Smooth muscle cell (in vitro differentiated cells): ENCODE data around the gene ARHGEF10L. TPM values are rescaled to one million over a fixed set of nuclear protein-coding genes. Genes with fewer than 3 reads are reported as not detected.

Source experiments
- DNase-seq: peaks from one replicate; lab custom pipeline; 2025; ENCODE audit not compliant: unreplicated experiment; lab: John Stamatoyannopoulos, UW
- H2AFZ ChIP-seq: fragments of 200-600 bp; sonication (generic); 2 replicates; pipeline ENCODE4 v1.6.0; 2016; ENCODE audit warnings: antibody characterized with exemption, low read depth, mild to moderate bottlenecking
- H3F3A ChIP-seq: fragments of 200-600 bp; sonication (generic); 2 replicates; pipeline ENCODE4 v1.6.0; 2017; ENCODE audit warnings: antibody characterized with exemption, low read depth
- H3K27ac ChIP-seq: fragments of 200-600 bp; sonication (generic); 2 replicates; pipeline ENCODE4 v1.5.1; 2016; ENCODE audit warnings: low read depth, mild to moderate bottlenecking
- H3K27me3 ChIP-seq: fragments of 200-600 bp; sonication (generic); 2 replicates; pipeline ENCODE4 v1.6.1; 2016; ENCODE audit warnings: low read depth, mild to moderate bottlenecking
- H3K36me3 ChIP-seq: fragments of 200-600 bp; sonication (generic); 2 replicates; pipeline ENCODE4 v1.5.1; 2016; ENCODE audit warnings: low read depth
- H3K4me1 ChIP-seq: fragments of 200-600 bp; sonication (generic); 2 replicates; pipeline ENCODE4 v1.5.1; 2016; ENCODE audit warnings: low read depth
- H3K4me2 ChIP-seq: fragments of 200-600 bp; sonication (generic); 2 replicates; pipeline ENCODE4 v1.6.0; 2016; ENCODE audit warnings: mild to moderate bottlenecking
- H3K4me3 ChIP-seq: fragments of 200-600 bp; sonication (generic); 2 replicates; pipeline ENCODE4 v1.5.1; 2016; ENCODE audit warnings: mild to moderate bottlenecking
- H3K79me2 ChIP-seq: fragments of 200-600 bp; sonication (generic); 2 replicates; pipeline ENCODE4 v1.6.0; 2016; ENCODE audit warnings: low read depth, mild to moderate bottlenecking
- H3K9ac ChIP-seq: fragments of 200-600 bp; sonication (generic); 2 replicates; pipeline ENCODE4 v1.6.0; 2016; ENCODE audit warnings: low read depth
- H3K9me3 ChIP-seq: fragments of 200-600 bp; sonication (generic); replicated peaks from 2 replicates; pipeline ENCODE4 v1.5.1; 2016; ENCODE audit warnings: low read depth
- H4K20me1 ChIP-seq: fragments of 200-600 bp; sonication (generic); 2 replicates; pipeline ENCODE4 v1.6.0; 2016; ENCODE audit warnings: low read depth
- WGBS: methylation state at CpG from one replicate; pipeline ENCODE4 v1.1.7; 2016; ENCODE audit warnings: low lambda C conversion rate; 5-methylcytosine and 5-hydroxymethylcytosine counted together
- polyA plus RNA-seq: library from polyadenylated mRNA; unstranded; fragments of >200 nt; fragmentation: Nextera tagmentation; extraction: Ambion mirVana; gene quantifications from 2 replicates; pipeline ENCODE4 v1.2.1, GENCODE V29; 2016
- total RNA-seq: library from RNA; depleted of rRNA; stranded (reverse); fragments of >200 nt; gene quantifications from 2 replicates; pipeline ENCODE4 v1.2.3, GENCODE V29; 2014
- TF ChIP-seq, protein P1 (sequence below): fragments of 200-600 bp; sonication (generic); IDR thresholded peaks from 2 replicates; pipeline ENCODE4 v1.5.1; 2017; ENCODE audit warnings: borderline replicate concordance, mild to moderate bottlenecking, antibody characterized with exemption; ENCODE audit not compliant: insufficient read depth, poor library complexity, severe bottlenecking

ARHGEF10L gene
- total and polyA plus RNA-seq, 2 experiments from 2014 or later = 6.6 to 13.7 TPM

DNA sequence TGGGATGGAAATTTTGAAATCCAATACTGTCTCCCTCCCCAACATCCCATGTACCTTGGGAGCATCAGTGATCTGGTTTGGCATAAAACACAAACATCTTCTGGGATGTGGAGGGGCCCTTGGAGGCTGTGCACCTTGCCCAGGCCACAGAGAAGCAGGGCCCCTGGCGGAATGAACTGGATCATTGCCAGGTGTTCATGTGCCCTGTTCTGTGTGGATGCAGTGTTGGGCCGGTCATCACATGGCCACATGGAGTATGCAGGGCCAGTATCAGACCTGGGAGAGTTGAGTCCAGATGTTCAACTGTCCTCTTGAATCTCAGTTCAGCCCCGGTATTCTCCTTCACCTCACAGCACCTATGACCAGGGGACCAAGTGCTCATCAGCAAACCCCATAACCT is 26.9 kb downstream of the ARHGEF10L start:
- Histone ChIP-seq H3K27ac (no peak overlapping the region), H3K9me3 (no peaks in the 10 kb centered on the region), H3K4me2 (no peak overlapping the region), H3K79me2 (peaks cover 15% of the 10 kb centered on the region), H3F3A (no peaks in the 10 kb centered on the region), H3K36me3 (no peaks in the 10 kb centered on the region), H3K4me3 (no peak overlapping the region), H3K4me1 (peaks cover 31% of the 10 kb centered on the region), H3K9ac (no peak overlapping the region), H2AFZ (no peak overlapping the region), H3K27me3 (no peaks in the 10 kb centered on the region), H4K20me1 (peaks cover 88% of the 10 kb centered on the region)
- WGBS = 88% methylated on average over 3 of the region's 3 CpGs
- TF ChIP-seq, protein P1, sequence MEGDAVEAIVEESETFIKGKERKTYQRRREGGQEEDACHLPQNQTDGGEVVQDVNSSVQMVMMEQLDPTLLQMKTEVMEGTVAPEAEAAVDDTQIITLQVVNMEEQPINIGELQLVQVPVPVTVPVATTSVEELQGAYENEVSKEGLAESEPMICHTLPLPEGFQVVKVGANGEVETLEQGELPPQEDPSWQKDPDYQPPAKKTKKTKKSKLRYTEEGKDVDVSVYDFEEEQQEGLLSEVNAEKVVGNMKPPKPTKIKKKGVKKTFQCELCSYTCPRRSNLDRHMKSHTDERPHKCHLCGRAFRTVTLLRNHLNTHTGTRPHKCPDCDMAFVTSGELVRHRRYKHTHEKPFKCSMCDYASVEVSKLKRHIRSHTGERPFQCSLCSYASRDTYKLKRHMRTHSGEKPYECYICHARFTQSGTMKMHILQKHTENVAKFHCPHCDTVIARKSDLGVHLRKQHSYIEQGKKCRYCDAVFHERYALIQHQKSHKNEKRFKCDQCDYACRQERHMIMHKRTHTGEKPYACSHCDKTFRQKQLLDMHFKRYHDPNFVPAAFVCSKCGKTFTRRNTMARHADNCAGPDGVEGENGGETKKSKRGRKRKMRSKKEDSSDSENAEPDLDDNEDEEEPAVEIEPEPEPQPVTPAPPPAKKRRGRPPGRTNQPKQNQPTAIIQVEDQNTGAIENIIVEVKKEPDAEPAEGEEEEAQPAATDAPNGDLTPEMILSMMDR = no peak
- DNase-seq = no peak

DNA sequence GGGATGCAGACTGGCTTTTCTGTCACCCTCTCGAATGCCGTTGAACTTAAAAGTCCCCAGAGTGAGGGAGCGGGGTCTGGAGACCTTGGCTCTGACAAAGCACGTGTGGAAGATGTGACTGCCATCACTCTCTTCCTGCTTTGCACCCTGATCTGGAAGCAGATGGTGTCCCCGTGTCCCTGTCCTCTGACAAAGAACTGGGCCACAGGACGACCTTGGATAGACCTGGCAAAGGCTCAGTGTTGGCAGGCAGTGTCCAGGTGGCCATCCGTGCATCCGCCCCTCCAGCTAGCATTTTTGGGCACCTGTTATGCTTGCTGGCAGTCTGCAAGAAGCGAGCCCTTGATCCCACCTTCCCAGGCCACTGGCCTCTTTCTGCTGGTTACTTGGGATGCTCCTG is 27.4 kb downstream of the ARHGEF10L start:
- Histone ChIP-seq H3K36me3 (no peaks in the 10 kb centered on the region), H2AFZ (no peak overlapping the region), H3K9ac (no peak overlapping the region), H4K20me1 (peaks cover 88% of the 10 kb centered on the region), H3K4me2 (no peak overlapping the region), H3K27me3 (no peaks in the 10 kb centered on the region), H3K4me3 (no peak overlapping the region), H3F3A (no peaks in the 10 kb centered on the region), H3K4me1 (peaks cover 31% of the 10 kb centered on the region), H3K9me3 (no peaks in the 10 kb centered on the region), H3K79me2 (peaks cover 20% of the 10 kb centered on the region), H3K27ac (no peak overlapping the region)
- WGBS = 96% methylated on average over 9 of the region's 9 CpGs
- TF ChIP-seq, protein P1 = no peak
- DNase-seq = no peak

DNA sequence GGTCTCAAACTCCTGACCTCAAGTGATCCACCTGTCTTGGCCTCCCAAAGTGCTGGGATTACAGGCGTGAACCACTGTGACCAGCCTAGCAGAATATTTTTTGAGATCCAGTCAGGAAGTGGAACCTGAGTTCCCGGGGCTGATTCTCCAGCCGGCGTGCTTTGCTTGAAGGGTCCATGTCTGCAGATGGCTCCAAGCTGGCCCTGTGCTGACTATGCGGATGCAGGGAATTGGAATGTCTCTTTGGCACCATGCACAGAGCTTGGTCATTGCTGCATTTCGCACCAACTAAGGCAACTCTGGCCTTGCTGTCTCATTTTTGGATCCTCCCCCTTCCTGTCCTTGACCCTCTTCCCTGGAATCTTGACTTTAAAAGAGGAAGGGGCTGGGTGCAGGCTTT is 28.1 kb downstream of the ARHGEF10L start:
- Histone ChIP-seq H3K79me2 (peaks cover 27% of the 10 kb centered on the region), H3K4me2 (no peak overlapping the region), H3K4me1 (peaks cover 38% of the 10 kb centered on the region), H3K27me3 (no peaks in the 10 kb centered on the region), H3K4me3 (no peak overlapping the region), H4K20me1 (peaks cover 86% of the 10 kb centered on the region), H3F3A (no peaks in the 10 kb centered on the region), H3K36me3 (no peaks in the 10 kb centered on the region), H3K27ac (no peak overlapping the region), H2AFZ (no peak overlapping the region), H3K9ac (no peak overlapping the region), H3K9me3 (no peaks in the 10 kb centered on the region)
- DNase-seq = no peak
- WGBS = 93% methylated on average over 6 of the region's 6 CpGs
- TF ChIP-seq, protein P1 = no peak

DNA sequence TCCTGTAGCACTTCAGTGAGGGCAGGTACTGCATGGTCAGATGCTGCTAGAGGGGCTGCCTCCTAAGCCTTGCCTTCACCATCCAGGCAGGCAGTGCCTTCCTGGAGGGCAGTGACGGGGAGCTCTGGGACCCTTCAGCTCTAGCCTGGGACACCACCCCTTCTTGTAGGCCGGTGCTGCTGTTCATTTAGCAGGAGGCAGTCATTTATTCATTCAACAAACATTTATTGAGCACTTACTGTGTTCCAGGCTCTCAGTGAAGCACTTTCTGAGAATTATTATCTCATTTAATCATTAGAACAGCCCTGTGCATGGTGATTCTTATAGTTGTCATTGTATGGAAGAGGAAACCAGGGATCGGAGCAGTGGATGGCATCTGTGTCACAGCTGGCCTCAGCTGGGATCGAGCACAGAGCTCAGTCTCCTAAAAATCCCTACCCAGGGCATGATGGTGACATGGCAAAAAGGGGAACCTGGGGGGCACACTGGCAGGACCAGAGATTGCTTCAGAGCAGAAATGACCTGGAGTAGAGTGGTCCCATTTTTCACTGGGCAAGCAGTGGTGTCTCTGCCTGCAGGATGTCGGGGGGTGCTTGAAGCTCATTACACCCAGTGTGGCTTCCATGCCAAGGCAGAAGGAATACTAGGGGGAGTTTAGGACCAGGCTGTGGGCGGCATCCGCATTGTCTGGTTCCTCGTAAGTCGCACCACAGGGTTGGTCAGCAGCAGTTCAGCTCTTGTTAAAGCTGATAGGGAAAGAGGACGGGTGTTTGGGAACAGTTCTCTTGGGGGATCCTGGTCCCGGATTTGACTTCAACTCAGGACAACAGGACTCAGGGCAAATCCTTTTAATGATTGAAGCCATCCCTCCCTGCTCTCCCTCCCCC is 28.8 kb downstream of the ARHGEF10L start:
- peaks cover 86% of the 10 kb centered on the region for H4K20me1 ChIP-seq
- H3F3A ChIP-seq = no peaks in the 10 kb centered on the region
- H3K9me3 ChIP-seq = no peaks in the 10 kb centered on the region
- H3K9ac ChIP-seq = peak overlapping the region; percentile 75
- TF ChIP-seq, protein P1 = no peak
- H2AFZ ChIP-seq = no peak overlapping the region
- peak overlapping the region; percentile 91 for H3K27ac ChIP-seq
- 81% methylated on average over 11 of the region's 11 CpGs for WGBS
- DNase-seq = no peak
- H3K4me3 ChIP-seq = no peak overlapping the region
- peaks cover 27% of the 10 kb centered on the region for H3K79me2 ChIP-seq
- H3K4me1 ChIP-seq = peaks cover 45% of the 10 kb centered on the region
- H3K27me3 ChIP-seq = no peaks in the 10 kb centered on the region
- no peaks in the 10 kb centered on the region for H3K36me3 ChIP-seq
- no peak overlapping the region for H3K4me2 ChIP-seq
